Lower lobe of right lung (tissue), 2 donors: ENCODE measurements around the gene RASGRF2. TPM values are rescaled to one million over a fixed set of nuclear protein-coding genes. Genes with fewer than 3 reads are reported as not detected.

Experiments
- ATAC-seq, 2 donors: fragments of 200-7000 bp; cut with Tn5 transposase; one replicate each; pipeline ENCODE4 v1.9.1; 2020 to 2022; ENCODE audit warnings: mild to moderate bottlenecking in 2 of 2, moderate library complexity in 2 of 2
- DNase-seq: peaks from one replicate; pipeline ENCODE4 v3.0.0-alpha.2; 2020
- H3K27ac ChIP-seq: fragments of 200-600 bp; one replicate; pipeline ENCODE4 v1.8.0; 2022
- H3K27me3 ChIP-seq: fragments of 200-600 bp; one replicate; pipeline ENCODE4 v1.8.0; 2022; ENCODE audit warnings: low read depth
- H3K36me3 ChIP-seq: fragments of 200-600 bp; one replicate; pipeline ENCODE4 v1.8.0; 2022; ENCODE audit warnings: mild to moderate bottlenecking
- H3K4me1 ChIP-seq: fragments of 200-600 bp; one replicate; pipeline ENCODE4 v1.8.0; 2022
- H3K4me3 ChIP-seq: fragments of 200-600 bp; one replicate; pipeline ENCODE4 v1.8.0; 2022; ENCODE audit warnings: mild to moderate bottlenecking
- H3K9me3 ChIP-seq: fragments of 200-600 bp; one replicate; pipeline ENCODE4 v1.8.0; 2022
- CTCF ChIP-seq: fragments of 200-600 bp; IDR thresholded peaks from one replicate; pipeline ENCODE4 v1.8.0; 2022; ENCODE audit warnings: antibody characterized with exemption, mild to moderate bottlenecking
- intact Hi-C: fragments of 100-400 bp; cut with DNase I; formaldehyde crosslinking; loops from one replicate; pipeline ENCODE4 v1.11.0; 2022
- total RNA-seq: library from RNA; stranded (reverse); fragmentation: NEBNext Ultra II Directional; extraction: Animal tissue kit (Norgen Biotek cat#: 25700); gene quantifications from one replicate; pipeline ENCODE4 v1.2.1, GENCODE V29; 2021
- donor health status: DM: no; HTN: yes; CAD: no; lungs with severe emphysema.

RASGRF2 gene
- total RNA-seq, 1 donor from 2014 or later, result 6.7 TPM

DNA sequence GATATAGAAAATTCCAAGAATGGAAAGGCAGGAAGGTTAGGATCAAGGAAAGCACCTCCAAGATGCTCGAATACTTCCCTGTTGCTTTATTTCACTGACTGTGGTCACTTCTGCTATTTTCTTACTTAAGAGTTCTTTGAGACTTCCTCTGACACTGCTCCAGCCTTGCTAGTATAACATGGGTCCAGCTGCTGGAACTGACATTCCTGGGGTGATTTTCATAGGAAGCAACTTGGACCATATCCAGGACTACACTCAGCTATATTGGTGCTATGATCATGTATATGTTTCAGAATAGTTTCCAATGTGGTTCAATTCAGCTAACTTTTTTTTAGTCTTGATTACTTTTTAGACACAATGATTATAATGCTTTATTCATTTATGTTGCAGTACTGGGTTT, 191.4 kb downstream of the RASGRF2 start:
- intact Hi-C loops, result no loop called here
- Histone ChIP-seq H3K9me3 (peaks cover 6% of the 10 kb centered on the region), H3K36me3 (no peaks in the 10 kb centered on the region), H3K4me3 (no peak overlapping the region), H3K4me1 (no peaks in the 10 kb centered on the region), H3K27me3 (no peaks in the 10 kb centered on the region), H3K27ac (no peak overlapping the region)
- TF ChIP-seq CTCF, result no peak
- ATAC-seq (no peak), DNase-seq (no peak)

DNA sequence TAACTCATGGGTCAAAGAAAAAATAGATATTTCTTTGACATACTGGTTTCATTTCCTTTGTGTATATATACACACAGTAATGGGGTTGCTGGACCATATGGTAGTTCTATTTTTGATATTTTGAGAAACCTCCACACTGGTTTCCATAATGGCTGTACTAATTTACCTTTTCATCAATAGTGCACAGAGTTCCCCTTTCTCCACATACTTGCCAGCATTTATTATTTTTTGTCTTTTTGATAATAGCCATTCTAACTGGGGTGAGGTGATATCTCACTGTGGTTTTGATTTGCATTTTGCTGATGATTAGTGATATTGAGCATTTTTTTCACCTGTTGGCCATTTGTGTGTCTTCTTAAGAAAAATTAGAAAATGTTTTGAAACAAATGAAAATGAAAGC, 194.6 kb downstream of the RASGRF2 start:
- no peak overlapping the region for H3K27ac ChIP-seq
- no peaks in the 10 kb centered on the region for H3K27me3 ChIP-seq
- ATAC-seq (no peak), DNase-seq (no peak)
- intact Hi-C loops, result no loop called here
- no peak for TF ChIP-seq CTCF
- H3K9me3 ChIP-seq, result peaks cover 6% of the 10 kb centered on the region
- no peaks in the 10 kb centered on the region for H3K36me3 ChIP-seq
- H3K4me1 ChIP-seq, result no peaks in the 10 kb centered on the region
- H3K4me3 ChIP-seq, result no peak overlapping the region

DNA sequence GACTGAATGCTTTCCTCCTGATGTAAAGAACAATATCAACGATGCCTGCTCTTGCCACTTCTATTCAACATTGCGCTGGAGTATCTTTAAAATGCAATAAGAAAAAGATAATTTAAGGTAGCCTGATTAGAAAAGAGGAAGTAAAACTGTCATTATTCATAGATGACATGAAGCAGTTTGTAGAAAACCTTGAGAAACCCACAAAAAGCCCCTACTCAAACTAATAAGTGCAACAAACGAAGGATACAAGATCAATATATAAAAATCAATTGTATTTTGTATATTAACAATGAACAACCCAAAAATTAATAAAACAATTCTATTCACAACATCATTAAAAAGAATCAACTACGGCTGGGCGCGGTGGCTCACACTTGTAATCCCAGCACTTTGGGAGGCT, 196.6 kb downstream of the RASGRF2 start:
- DNase-seq (no peak), ATAC-seq (no peak)
- Histone ChIP-seq H3K27me3 (no peaks in the 10 kb centered on the region), H3K4me3 (no peak overlapping the region), H3K9me3 (peaks cover 6% of the 10 kb centered on the region), H3K36me3 (no peaks in the 10 kb centered on the region), H3K27ac (no peak overlapping the region), H3K4me1 (no peaks in the 10 kb centered on the region)
- no peak for TF ChIP-seq CTCF
- intact Hi-C loops, result no loop called here

DNA sequence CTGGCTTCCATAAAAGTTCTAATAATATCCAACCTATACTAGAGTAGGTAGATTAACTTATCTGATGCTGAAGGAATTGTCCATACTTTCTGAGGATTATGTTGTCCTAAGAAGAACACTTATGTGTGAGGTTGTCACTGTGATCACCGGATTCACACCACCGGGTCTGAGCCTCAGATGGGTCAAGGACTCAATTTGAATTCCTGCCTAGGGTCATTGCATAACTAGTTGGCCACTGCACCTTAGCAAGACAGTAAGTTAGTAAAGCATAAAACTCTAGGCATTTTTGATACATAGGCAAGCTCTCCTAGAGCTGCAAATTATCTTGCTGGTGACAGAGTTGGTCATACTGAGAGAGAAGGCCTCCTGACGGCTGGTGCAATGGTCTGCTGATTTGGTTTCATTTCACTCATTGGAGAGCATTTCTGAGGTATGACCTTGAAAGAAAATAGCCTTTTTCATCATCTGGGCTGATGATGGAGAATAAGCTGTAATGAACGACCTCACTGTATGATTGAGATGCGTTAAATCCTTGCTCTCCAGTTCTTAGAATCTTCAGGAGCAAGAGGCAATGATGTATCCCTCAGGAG, 200.9 kb downstream of the RASGRF2 start:
- Histone ChIP-seq H3K4me1 (no peaks in the 10 kb centered on the region), H3K27ac (no peak overlapping the region), H3K27me3 (no peaks in the 10 kb centered on the region), H3K36me3 (no peaks in the 10 kb centered on the region), H3K9me3 (peaks cover 1% of the 10 kb centered on the region), H3K4me3 (no peak overlapping the region)
- ATAC-seq (no peak), DNase-seq (no peak)
- intact Hi-C loops, result no loop called here
- TF ChIP-seq CTCF, result no peak

- DNase-seq (no peak), ATAC-seq (no peak)
- TF ChIP-seq CTCF, result no peak
- Histone ChIP-seq H3K27me3 (no peaks in the 10 kb centered on the region), H3K9me3 (no peaks in the 10 kb centered on the region), H3K4me1 (no peaks in the 10 kb centered on the region), H3K36me3 (no peaks in the 10 kb centered on the region), H3K4me3 (no peak overlapping the region), H3K27ac (no peak overlapping the region)
- intact Hi-C loops, result no loop called here
Measured at GRCh38 chr5:81162501-81162900, 202.3 kb downstream of the RASGRF2 start.

- no peak for TF ChIP-seq CTCF
- no peaks in the 10 kb centered on the region for H3K27me3 ChIP-seq
- H3K4me3 ChIP-seq, result no peak overlapping the region
- no peak for DNase-seq
- no peak overlapping the region for H3K27ac ChIP-seq
- intact Hi-C loops, result no loop called here
- no peak for ATAC-seq
- no peaks in the 10 kb centered on the region for H3K9me3 ChIP-seq
- no peaks in the 10 kb centered on the region for H3K4me1 ChIP-seq
- no peaks in the 10 kb centered on the region for H3K36me3 ChIP-seq
Measured at GRCh38 chr5:81163651-81164050, 203.5 kb downstream of the RASGRF2 start.
